Measurements from ENCODE around the gene UBE2A.

UBE2A gene

GRCh38 chrX:119583431-119584059 lies 9.2 kb downstream of the UBE2A start:
- Histone ChIP-seq H3K4me1 (ENCODE audit: insufficient read depth, low read length, poor library complexity, severe bottlenecking) (no peaks in the 10 kb centered on the region), H3F3A (ENCODE audit: low read depth) (no peaks in the 10 kb centered on the region; the same call in 1 of the 2 replicates), H3K9me2 (replicated peaks; ENCODE audit: low read depth, low read length) (no peaks in the 10 kb centered on the region), H4K20me1 (ENCODE audit: insufficient read depth, low read length, poor library complexity, severe bottlenecking) (no peaks in the 10 kb centered on the region), H3K79me2 (ENCODE audit: insufficient read depth, low read length) (no peaks in the 10 kb centered on the region), H3K9me3 (ENCODE audit: insufficient read depth, low read depth, low read length) (no peaks in the 10 kb centered on the region), H3K4me3 (ENCODE audit: low read length, poor library complexity, severe bottlenecking) (no peak overlapping the region), H3K9ac (ENCODE audit: low read depth, low read length, poor library complexity, severe bottlenecking) (no peak overlapping the region), H3K27me3 (ENCODE audit: insufficient read depth, low read length, poor library complexity, severe bottlenecking) (no peaks in the 10 kb centered on the region), H3K4me2 (ENCODE audit: low read depth, low read length, poor library complexity, severe bottlenecking) (no peak overlapping the region), H3K36me3 (ENCODE audit: insufficient read depth, low read length) (no peaks in the 10 kb centered on the region; the same call in 1 of the 2 replicates), H2AFZ (ENCODE audit: low read length) (no peak overlapping the region)
- TF ChIP-seq EZH2phosphoT487 (IDR thresholded peaks at IDR 0.05; ENCODE audit: borderline replicate concordance) (no peak), CTCF (conservative IDR thresholded peaks at IDR 0.05; ENCODE audit: low read length) (no peak)

- no peaks in the 10 kb centered on the region for H3K27me3 ChIP-seq (ENCODE audit: insufficient read depth, low read length, poor library complexity, severe bottlenecking)
- H3K4me1 ChIP-seq (ENCODE audit: insufficient read depth, low read length, poor library complexity, severe bottlenecking), result no peaks in the 10 kb centered on the region
- H3K4me2 ChIP-seq (ENCODE audit: low read depth, low read length, poor library complexity, severe bottlenecking), result no peak overlapping the region
- no peaks in the 10 kb centered on the region for H3F3A ChIP-seq (ENCODE audit: low read depth)
- no peaks in the 10 kb centered on the region for H3K9me2 ChIP-seq (replicated peaks; ENCODE audit: low read depth, low read length)
- H4K20me1 ChIP-seq (ENCODE audit: insufficient read depth, low read length, poor library complexity, severe bottlenecking), result no peaks in the 10 kb centered on the region
- no peak for TF ChIP-seq EZH2phosphoT487 (IDR thresholded peaks at IDR 0.05; ENCODE audit: borderline replicate concordance)
- TF ChIP-seq CTCF (conservative IDR thresholded peaks at IDR 0.05; ENCODE audit: low read length), result no peak
- no peaks in the 10 kb centered on the region for H3K9me3 ChIP-seq (ENCODE audit: insufficient read depth, low read depth, low read length)
- H3K79me2 ChIP-seq (ENCODE audit: insufficient read depth, low read length), result no peaks in the 10 kb centered on the region
- peaks cover 44% of the 10 kb centered on the region; the same call in 1 of the 2 replicates for H3K36me3 ChIP-seq (ENCODE audit: insufficient read depth, low read length)
- H3K4me3 ChIP-seq (ENCODE audit: low read length, poor library complexity, severe bottlenecking), result no peak overlapping the region
- H3K9ac ChIP-seq (ENCODE audit: low read depth, low read length, poor library complexity, severe bottlenecking), result no peak overlapping the region
- no peak overlapping the region for H2AFZ ChIP-seq (ENCODE audit: low read length)
These were observed 15.4 kb downstream of the UBE2A start for GRCh38 chrX:119589810-119590209.

- Histone ChIP-seq H3K4me2 (ENCODE audit: low read depth, low read length, poor library complexity, severe bottlenecking) (peak overlapping the region; percentile 85), H3K4me1 (ENCODE audit: insufficient read depth, low read length, poor library complexity, severe bottlenecking) (peaks cover 15% of the 10 kb centered on the region), H4K20me1 (ENCODE audit: insufficient read depth, low read length, poor library complexity, severe bottlenecking) (peaks cover 30% of the 10 kb centered on the region), H3K9me2 (replicated peaks; ENCODE audit: low read depth, low read length) (no peaks in the 10 kb centered on the region), H2AFZ (ENCODE audit: low read length) (no peak overlapping the region), H3K9ac (ENCODE audit: low read depth, low read length, poor library complexity, severe bottlenecking) (no peak overlapping the region), H3K79me2 (ENCODE audit: insufficient read depth, low read length) (peaks cover 73% of the 10 kb centered on the region), H3K27me3 (ENCODE audit: insufficient read depth, low read length, poor library complexity, severe bottlenecking) (no peaks in the 10 kb centered on the region), H3K36me3 (ENCODE audit: insufficient read depth, low read length) (no peaks in the 10 kb centered on the region), H3K4me3 (ENCODE audit: low read length, poor library complexity, severe bottlenecking) (peak overlapping the region; percentile 25), H3K9me3 (ENCODE audit: insufficient read depth, low read depth, low read length) (no peaks in the 10 kb centered on the region), H3F3A (ENCODE audit: low read depth) (no peaks in the 10 kb centered on the region)
- TF ChIP-seq CTCF (conservative IDR thresholded peaks at IDR 0.05; ENCODE audit: low read length) (no peak), EZH2phosphoT487 (IDR thresholded peaks at IDR 0.05; ENCODE audit: borderline replicate concordance) (no peak)
These were observed 28.4 kb downstream of the UBE2A start for GRCh38 chrX:119602701-119603255.
